ENCODE results near the gene PARD6G.

PARD6G gene

DNA sequence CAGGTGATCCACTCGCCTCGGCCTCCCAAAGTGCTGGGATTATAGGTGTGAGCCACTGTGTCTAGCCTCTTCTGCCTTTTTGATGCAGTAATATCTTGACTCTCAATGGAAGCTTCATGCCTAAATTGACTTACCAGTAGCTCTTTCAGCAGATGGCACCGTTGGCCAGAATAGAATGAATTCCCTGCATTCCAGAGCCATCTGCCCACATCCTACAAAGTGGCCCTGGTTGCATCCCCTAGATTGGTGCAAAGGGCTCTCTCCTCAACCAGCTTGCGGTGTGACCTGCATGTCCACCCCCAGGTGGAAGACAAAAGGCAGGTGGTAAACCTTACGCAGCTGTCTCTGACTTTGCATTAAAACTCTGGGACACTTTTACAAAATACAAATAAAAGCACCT is 4.4 kb upstream of the PARD6G start:
- Histone ChIP-seq H3K4me2 (ENCODE audit: low read length) (no peak overlapping the region), H3K4me3 (ENCODE audit: low read length) (no peak overlapping the region), H3K4me1 (ENCODE audit: control insufficient read depth, low read length) (no peaks in the 10 kb centered on the region), H3K79me2 (ENCODE audit: control insufficient read depth, low read length) (no peaks in the 10 kb centered on the region), H3F3A (ENCODE audit: control insufficient read depth, insufficient read depth) (no peaks in the 10 kb centered on the region), H3K27ac (ENCODE audit: low read depth, low read length) (no peak overlapping the region), H3K36me3 (ENCODE audit: control insufficient read depth, low read length) (no peaks in the 10 kb centered on the region), H3K9me2 (replicated peaks; ENCODE audit: control insufficient read depth, low read length) (no peaks in the 10 kb centered on the region), H4K20me1 (ENCODE audit: control insufficient read depth, insufficient read depth, low read depth, low read length) (no peaks in the 10 kb centered on the region), H3K9me3 (ENCODE audit: control insufficient read depth, insufficient read depth, low read length) (no peaks in the 10 kb centered on the region; the same call in 1 of the 2 replicates), H3K27me3 (ENCODE audit: control insufficient read depth, low read length) (peaks cover 2% of the 10 kb centered on the region; the same call in 1 of the 2 replicates)
- TF ChIP-seq, protein P1, sequence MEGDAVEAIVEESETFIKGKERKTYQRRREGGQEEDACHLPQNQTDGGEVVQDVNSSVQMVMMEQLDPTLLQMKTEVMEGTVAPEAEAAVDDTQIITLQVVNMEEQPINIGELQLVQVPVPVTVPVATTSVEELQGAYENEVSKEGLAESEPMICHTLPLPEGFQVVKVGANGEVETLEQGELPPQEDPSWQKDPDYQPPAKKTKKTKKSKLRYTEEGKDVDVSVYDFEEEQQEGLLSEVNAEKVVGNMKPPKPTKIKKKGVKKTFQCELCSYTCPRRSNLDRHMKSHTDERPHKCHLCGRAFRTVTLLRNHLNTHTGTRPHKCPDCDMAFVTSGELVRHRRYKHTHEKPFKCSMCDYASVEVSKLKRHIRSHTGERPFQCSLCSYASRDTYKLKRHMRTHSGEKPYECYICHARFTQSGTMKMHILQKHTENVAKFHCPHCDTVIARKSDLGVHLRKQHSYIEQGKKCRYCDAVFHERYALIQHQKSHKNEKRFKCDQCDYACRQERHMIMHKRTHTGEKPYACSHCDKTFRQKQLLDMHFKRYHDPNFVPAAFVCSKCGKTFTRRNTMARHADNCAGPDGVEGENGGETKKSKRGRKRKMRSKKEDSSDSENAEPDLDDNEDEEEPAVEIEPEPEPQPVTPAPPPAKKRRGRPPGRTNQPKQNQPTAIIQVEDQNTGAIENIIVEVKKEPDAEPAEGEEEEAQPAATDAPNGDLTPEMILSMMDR (IDR thresholded peaks at IDR 0.05; ENCODE audit: low read depth, low read length, poor library complexity, severe bottlenecking) = no peak
- TF ChIP-seq EZH2phosphoT487 (IDR thresholded peaks at IDR 0.05; ENCODE audit: borderline replicate concordance, low read length) = no peak

DNA sequence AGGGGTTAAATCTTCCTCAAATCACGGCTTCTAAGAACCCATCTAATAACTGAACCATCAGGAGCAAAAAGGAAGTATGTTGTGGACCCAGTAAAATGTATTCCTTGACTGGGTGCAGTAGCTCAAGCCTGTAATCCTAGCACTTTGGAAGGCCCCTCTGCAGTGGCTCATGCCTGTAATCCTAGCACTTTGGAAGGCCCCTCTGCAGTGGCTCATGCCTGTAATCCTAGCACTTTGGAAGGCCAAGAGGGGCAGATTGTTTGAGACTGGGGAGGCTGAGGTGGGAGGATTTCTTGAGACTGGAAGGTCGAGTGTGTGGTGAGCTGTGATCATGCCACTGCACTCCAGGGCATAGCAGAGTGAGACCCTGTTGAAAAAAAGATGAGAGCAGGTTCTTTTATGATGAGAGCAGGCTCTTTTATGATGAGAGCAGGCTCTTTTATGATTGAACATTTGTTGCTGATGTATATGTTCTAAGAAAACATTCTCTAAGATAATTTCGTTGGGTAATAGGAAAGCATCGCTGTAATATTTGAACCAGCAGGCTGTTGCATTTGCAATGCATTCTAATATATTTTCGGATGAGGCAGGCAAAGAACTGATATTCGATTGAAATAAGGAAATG is 3.5 kb upstream of the PARD6G start:
- no peak overlapping the region for H3K4me3 ChIP-seq (ENCODE audit: low read length)
- no peaks in the 10 kb centered on the region for H3F3A ChIP-seq (ENCODE audit: control insufficient read depth, insufficient read depth)
- H3K4me1 ChIP-seq (ENCODE audit: control insufficient read depth, low read length) = no peaks in the 10 kb centered on the region
- H3K9me3 ChIP-seq (ENCODE audit: control insufficient read depth, insufficient read depth, low read length) = peaks cover under 1% of the 10 kb centered on the region; the same call in 1 of the 2 replicates
- no peak overlapping the region for H3K4me2 ChIP-seq (ENCODE audit: low read length)
- H4K20me1 ChIP-seq (ENCODE audit: control insufficient read depth, insufficient read depth, low read depth, low read length) = no peaks in the 10 kb centered on the region
- H3K27ac ChIP-seq (ENCODE audit: low read depth, low read length) = no peak overlapping the region
- no peaks in the 10 kb centered on the region for H3K9me2 ChIP-seq (replicated peaks; ENCODE audit: control insufficient read depth, low read length)
- H3K27me3 ChIP-seq (ENCODE audit: control insufficient read depth, low read length) = peaks cover 2% of the 10 kb centered on the region; the same call in 1 of the 2 replicates
- TF ChIP-seq EZH2phosphoT487 (IDR thresholded peaks at IDR 0.05; ENCODE audit: borderline replicate concordance, low read length) = no peak
- TF ChIP-seq, protein P1 (IDR thresholded peaks at IDR 0.05; ENCODE audit: low read depth, low read length, poor library complexity, severe bottlenecking) = no peak
- H3K36me3 ChIP-seq (ENCODE audit: control insufficient read depth, low read length) = no peaks in the 10 kb centered on the region
- no peaks in the 10 kb centered on the region for H3K79me2 ChIP-seq (ENCODE audit: control insufficient read depth, low read length)

DNA sequence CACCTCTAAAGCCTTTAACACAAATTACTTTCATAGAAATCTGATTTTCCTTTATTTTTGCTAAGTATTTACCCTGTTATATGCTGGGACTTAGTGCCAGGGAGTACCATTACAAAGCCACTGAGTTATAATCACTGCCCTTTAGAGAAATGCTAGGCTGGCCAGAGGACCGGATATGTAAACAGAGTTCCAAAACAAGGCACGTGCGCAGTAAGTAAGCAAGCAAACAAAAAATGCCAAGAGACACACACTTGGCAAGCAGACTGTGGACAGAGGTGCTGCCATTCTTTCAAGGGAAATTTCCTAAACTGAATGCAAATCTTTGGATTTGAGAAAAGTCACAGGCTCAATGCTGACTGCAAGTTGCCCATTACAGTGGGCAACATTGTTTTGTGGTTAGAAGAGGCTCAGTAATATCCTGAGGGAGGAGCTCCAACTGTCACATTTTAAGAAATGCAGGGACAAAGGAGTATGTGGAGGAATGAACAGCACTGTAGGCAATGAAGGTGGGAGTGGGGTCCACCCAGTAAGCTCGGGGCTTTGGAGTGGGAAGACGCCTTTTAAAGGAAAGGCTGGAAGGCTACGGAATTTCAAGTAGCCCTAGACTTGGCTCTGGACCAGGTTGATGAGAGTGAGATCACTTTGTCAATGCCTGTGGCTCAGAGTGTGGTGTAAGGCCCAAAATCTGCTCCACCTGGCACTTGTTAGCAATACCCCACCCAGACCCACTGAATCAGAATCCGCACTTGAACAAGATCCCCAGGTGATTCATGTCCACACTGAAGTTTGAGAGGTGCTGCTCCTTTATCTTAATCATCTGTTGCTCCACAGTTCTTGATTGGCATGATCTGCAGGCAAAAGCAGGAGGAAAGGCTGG is 2.1 kb upstream of the PARD6G start:
- Histone ChIP-seq H3K36me3 (ENCODE audit: control insufficient read depth, low read length) (no peaks in the 10 kb centered on the region), H3K27me3 (ENCODE audit: control insufficient read depth, low read length) (peaks cover 2% of the 10 kb centered on the region; the same call in 1 of the 2 replicates), H4K20me1 (ENCODE audit: control insufficient read depth, insufficient read depth, low read depth, low read length) (no peaks in the 10 kb centered on the region), H3K79me2 (ENCODE audit: control insufficient read depth, low read length) (no peaks in the 10 kb centered on the region), H3K4me3 (ENCODE audit: low read length) (no peak overlapping the region), H3K9me2 (replicated peaks; ENCODE audit: control insufficient read depth, low read length) (no peaks in the 10 kb centered on the region), H3K4me2 (ENCODE audit: low read length) (no peak overlapping the region), H3F3A (ENCODE audit: control insufficient read depth, insufficient read depth) (no peaks in the 10 kb centered on the region), H3K27ac (ENCODE audit: low read depth, low read length) (no peak overlapping the region), H3K9me3 (ENCODE audit: control insufficient read depth, insufficient read depth, low read length) (peaks cover 4% of the 10 kb centered on the region; the same call in 1 of the 2 replicates), H3K4me1 (ENCODE audit: control insufficient read depth, low read length) (no peaks in the 10 kb centered on the region)
- no peak for TF ChIP-seq EZH2phosphoT487 (IDR thresholded peaks at IDR 0.05; ENCODE audit: borderline replicate concordance, low read length)
- TF ChIP-seq, protein P1 (IDR thresholded peaks at IDR 0.05; ENCODE audit: low read depth, low read length, poor library complexity, severe bottlenecking) = no peak
